SJSA1 (cell line): Measurements from ENCODE around the gene DOCK9. TPM values are rescaled to one million over a fixed set of nuclear protein-coding genes. Genes with fewer than 3 reads are reported as not detected.

Experiments used
- DNase-seq, 2 experiments: peaks; one replicate each; pipeline ENCODE4 v3.0.0-alpha.2; 2015 to 2020; ENCODE audit warnings: low spot score in 2 of 2, low read depth in 1 of 2
- H3K27ac ChIP-seq: fragments of 250-450 bp; sonication (Bioruptor Pico); 2 replicates; pipeline ENCODE4 v1.5.1; 2020; ENCODE audit warnings: mild to moderate bottlenecking, moderate library complexity
- H3K27me3 ChIP-seq: fragments of 250-450 bp; sonication (Bioruptor Pico); replicated peaks from 2 replicates; pipeline ENCODE4 v1.5.1; 2020; ENCODE audit warnings: mild to moderate bottlenecking, moderate library complexity
- H3K36me3 ChIP-seq: fragments of 250-450 bp; sonication (Bioruptor Pico); 2 replicates; pipeline ENCODE4 v1.5.1; 2020; ENCODE audit warnings: mild to moderate bottlenecking
- H3K4me1 ChIP-seq: fragments of 250-450 bp; sonication (Bioruptor Pico); replicated peaks from 2 replicates; pipeline ENCODE4 v1.6.1; 2021; ENCODE audit warnings: mild to moderate bottlenecking
- H3K4me3 ChIP-seq: fragments of 250-450 bp; sonication (Bioruptor Pico); 2 replicates; pipeline ENCODE4 v1.5.1; 2020; ENCODE audit warnings: mild to moderate bottlenecking
- H3K9me3 ChIP-seq: fragments of 250-450 bp; sonication (Bioruptor Pico); replicated peaks from 2 replicates; pipeline ENCODE4 v1.5.1; 2020; ENCODE audit warnings: mild to moderate bottlenecking
- total RNA-seq: library from RNA; depleted of rRNA; stranded (reverse); fragments of >200 nt; shearing (Covaris generic); gene quantifications from 2 replicates; pipeline ENCODE4 v1.2.3, GENCODE V29; 2014

DOCK9 gene
- total RNA-seq, 1 experiment from 2014 or later = 122 TPM

DNA sequence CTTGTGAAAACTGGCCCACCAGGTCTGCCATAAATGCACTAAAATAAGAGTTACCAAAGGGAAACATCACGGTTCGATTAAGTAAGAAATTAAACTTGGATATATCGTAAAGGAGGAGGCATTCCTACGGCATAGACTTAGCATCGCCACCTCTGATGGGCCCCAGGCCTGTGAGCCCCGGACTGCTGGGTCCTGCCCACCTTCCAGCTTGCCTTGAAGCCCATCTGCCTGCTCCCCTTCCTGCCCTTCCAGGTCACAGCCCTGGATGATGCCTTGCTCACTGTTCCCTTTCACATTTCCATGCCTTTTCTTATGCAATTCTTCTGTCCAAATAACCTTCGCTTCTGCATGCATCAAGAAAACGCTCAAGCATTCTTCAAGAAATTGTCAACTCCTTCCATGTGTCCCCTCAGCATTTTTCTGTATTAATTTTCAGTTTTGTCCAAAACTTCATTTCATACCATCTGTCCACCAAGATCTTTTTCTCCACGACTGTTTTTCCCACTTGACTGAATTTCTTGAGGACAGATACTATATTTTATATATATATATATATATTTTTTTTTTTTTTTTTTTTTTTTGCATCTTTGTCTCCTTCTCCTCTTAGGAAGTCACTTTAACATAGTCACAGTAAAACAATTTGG lies 91.2 kb downstream of the DOCK9 start:
- no peaks in the 10 kb centered on the region for H3K9me3 ChIP-seq
- DNase-seq = peak in 1 of 2 experiments; percentile 68
- no peak overlapping the region for H3K27ac ChIP-seq
- peaks cover 50% of the 10 kb centered on the region for H3K36me3 ChIP-seq
- H3K4me1 ChIP-seq = peaks cover 4% of the 10 kb centered on the region; the same call in 1 of the 2 replicates
- H3K27me3 ChIP-seq = no peaks in the 10 kb centered on the region
- H3K4me3 ChIP-seq = no peak overlapping the region

DNA sequence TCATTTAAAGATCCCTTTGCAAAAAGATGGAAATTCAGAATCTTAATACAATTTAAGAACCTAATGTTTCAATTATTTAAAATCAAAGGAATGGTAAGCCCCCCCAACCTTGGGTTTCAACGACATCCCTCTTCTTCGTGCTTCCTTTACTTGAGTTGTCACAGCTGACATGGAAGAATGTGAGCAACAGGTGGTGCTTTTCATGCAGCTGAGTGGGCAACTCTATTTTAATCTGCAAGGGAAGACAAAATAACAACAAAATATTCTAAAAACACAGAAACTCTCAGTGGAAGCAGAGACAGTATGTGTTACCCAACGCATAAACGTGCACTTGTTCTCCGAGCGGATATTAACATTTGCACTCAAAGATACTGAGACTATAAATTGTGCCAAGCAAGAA lies 92.3 kb downstream of the DOCK9 start:
- Histone ChIP-seq H3K4me3 (no peak overlapping the region), H3K4me1 (peaks cover 4% of the 10 kb centered on the region; the same call in 1 of the 2 replicates), H3K27ac (no peak overlapping the region), H3K9me3 (no peaks in the 10 kb centered on the region), H3K36me3 (peaks cover 61% of the 10 kb centered on the region), H3K27me3 (no peaks in the 10 kb centered on the region)
- DNase-seq = no peak

DNA sequence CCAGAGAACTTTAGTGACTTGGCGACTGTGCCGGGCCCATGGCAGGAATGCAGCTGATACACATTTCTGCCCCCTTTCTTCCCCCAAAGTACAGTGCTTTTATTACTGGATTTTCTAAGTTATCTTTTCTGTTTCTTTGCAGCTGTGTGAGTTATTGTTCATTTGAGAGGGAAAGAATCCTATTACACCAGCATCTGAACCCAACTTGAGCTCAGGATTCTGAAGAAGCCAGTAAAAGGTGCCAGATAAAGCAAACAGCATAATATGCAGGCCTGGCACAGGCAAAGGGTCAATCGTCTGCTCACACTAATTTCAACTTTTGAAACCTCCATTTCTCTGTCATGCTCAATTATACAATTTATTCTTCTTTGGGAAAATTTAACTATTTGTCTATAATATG lies 93.9 kb downstream of the DOCK9 start:
- Histone ChIP-seq H3K36me3 (peaks cover 77% of the 10 kb centered on the region), H3K4me3 (no peak overlapping the region), H3K27me3 (no peaks in the 10 kb centered on the region), H3K4me1 (no peaks in the 10 kb centered on the region), H3K9me3 (no peaks in the 10 kb centered on the region), H3K27ac (no peak overlapping the region)
- no peak for DNase-seq

DNA sequence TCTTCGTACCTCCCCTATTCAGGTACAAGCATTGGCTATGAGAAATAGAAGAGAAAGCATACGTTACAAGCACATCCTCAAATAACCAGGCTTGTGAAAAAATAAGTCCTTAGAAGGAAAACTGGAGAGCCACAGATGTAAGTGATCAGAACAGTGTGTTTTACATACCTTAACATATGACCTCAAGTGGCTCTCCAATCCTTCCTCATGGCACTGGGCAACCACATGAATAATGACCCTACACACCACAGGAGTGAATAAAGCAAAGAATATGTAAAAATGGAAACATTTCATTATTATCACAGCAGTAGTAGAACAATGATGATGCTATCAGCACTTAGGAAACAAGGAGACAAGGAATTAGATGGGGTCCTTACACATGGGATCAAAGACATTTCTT lies 96.5 kb downstream of the DOCK9 start:
- Histone ChIP-seq H3K9me3 (no peaks in the 10 kb centered on the region), H3K27me3 (no peaks in the 10 kb centered on the region), H3K4me1 (no peaks in the 10 kb centered on the region), H3K27ac (no peak overlapping the region), H3K36me3 (peaks cover 74% of the 10 kb centered on the region), H3K4me3 (no peak overlapping the region)
- DNase-seq = no peak

DNA sequence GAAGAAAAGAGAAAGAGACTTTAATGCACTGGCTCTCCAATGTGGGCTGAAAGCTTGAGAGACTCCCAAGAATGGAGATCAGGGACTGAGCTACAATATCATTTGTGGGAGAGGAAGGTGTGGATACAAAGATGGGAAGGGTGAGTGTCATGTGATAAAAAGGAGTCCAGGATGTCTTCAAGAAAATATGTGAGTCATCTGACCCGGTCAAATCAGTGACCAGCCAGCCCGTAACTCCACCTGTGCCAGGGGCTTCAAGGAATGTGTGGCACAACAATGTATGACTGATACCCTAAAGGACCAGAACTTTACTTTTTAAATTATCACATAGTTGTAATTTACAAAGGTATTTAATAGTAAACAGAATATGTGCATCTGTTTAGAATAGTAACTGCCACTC lies 97.2 kb downstream of the DOCK9 start:
- peaks cover 3% of the 10 kb centered on the region for H3K4me1 ChIP-seq
- peak in 1 of 2 experiments; percentile 61 for DNase-seq
- H3K27ac ChIP-seq = no peak overlapping the region
- H3K9me3 ChIP-seq = no peaks in the 10 kb centered on the region
- H3K27me3 ChIP-seq = no peaks in the 10 kb centered on the region
- peaks cover 73% of the 10 kb centered on the region for H3K36me3 ChIP-seq
- no peak overlapping the region for H3K4me3 ChIP-seq

DNA sequence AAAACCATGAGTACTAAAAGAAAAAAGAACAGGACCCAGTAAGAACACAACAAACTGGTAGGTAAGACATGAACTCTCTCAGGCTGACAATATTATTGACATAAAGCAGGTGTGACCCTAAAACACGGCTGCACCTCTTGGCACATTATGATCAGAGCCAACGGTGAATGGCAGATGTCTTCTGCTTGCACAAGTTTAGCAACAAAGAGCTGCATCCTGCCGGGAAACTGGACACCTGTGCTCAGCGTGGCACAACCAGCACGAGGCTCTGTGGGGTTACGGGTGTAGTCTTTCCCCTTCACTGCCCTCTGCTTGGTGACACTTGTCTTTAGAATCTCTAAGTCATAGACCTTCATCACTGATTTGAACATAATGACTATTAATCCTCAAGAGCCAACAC lies 97.9 kb downstream of the DOCK9 start:
- no peaks in the 10 kb centered on the region for H3K9me3 ChIP-seq
- H3K27me3 ChIP-seq = no peaks in the 10 kb centered on the region
- H3K27ac ChIP-seq = no peak overlapping the region
- peaks cover 74% of the 10 kb centered on the region for H3K36me3 ChIP-seq
- DNase-seq = peak in 1 of 2 experiments; percentile 68
- H3K4me1 ChIP-seq = peaks cover 10% of the 10 kb centered on the region
- no peak overlapping the region for H3K4me3 ChIP-seq

DNA sequence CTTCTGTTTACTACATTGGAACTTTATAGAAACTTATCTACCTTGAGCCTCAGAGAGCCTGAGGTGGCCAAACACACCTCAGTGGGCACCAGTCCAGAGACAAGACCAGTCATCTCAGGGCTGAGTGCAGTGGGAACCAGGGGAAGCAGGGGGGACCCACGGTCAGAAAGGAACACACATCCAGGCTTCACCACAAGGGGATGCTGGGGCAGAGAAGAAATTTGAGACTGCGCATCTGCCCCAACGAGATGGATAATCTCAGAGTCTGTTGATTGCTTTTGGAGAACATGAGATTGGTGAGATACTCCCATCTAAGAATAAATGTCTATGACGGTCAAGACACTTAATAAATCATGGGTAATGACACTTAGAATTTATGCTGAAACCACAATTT lies 98.7 kb downstream of the DOCK9 start:
- Histone ChIP-seq H3K9me3 (no peaks in the 10 kb centered on the region), H3K36me3 (peaks cover 67% of the 10 kb centered on the region), H3K4me3 (no peak overlapping the region), H3K27me3 (no peaks in the 10 kb centered on the region), H3K4me1 (peaks cover 18% of the 10 kb centered on the region), H3K27ac (no peak overlapping the region)
- DNase-seq = no peak

DNA sequence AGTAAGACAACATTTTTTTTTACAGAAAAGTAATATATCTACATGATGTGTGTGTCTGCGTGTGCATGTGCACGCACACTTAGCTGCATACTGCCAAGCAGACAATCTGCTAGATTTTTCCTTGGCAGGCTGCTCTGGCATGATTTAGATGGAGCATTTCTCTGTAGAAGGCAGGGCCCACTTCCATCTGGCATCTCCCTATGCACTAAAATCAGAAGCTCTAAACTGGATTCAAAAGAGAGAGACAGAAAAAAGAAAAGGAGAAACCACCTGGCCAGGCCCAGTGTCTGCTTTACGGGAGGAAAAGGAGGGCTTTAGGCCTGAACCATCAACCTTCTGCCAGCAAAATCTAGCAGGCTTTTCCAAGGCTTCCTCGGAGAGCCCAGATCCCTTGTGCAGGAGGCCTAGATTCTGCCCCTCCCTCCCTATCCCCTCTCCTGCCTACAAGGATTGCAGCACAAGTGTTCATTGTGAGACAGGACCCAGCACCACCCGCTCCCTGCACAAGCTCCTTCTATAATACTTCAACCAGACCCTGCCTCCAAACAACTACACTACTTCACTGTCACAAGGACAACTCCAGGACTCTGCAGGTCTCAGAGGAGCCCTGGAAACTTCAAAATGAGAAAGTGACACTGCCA lies 99.3 kb downstream of the DOCK9 start:
- Histone ChIP-seq H3K27me3 (no peaks in the 10 kb centered on the region), H3K9me3 (peaks cover 2% of the 10 kb centered on the region; the same call in 1 of the 2 replicates), H3K4me1 (peaks cover 23% of the 10 kb centered on the region), H3K36me3 (peaks cover 64% of the 10 kb centered on the region), H3K27ac (no peak overlapping the region), H3K4me3 (no peak overlapping the region)
- DNase-seq = no peak

DNA sequence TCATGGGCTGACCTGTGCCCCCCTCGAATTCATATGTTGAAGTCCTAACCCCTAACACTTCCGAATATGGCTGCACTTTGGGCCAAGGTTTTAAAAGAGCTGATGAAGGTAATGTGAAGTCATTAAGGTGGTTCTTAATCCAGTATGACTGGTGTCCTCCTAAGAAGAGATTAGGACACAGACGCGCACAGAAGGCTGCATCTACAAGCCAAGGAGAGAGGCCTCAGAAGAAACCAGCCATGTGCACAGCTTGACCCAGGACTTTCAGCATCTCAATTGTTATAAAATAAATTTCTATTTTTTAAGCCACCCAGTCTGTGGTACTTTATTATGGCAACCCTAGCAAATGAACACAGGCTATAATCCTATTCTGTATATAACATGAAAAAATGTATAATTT lies 99.9 kb downstream of the DOCK9 start:
- H3K27me3 ChIP-seq = no peaks in the 10 kb centered on the region
- no peak overlapping the region for H3K27ac ChIP-seq
- H3K36me3 ChIP-seq = peaks cover 64% of the 10 kb centered on the region
- peak in 1 of 2 experiments; percentile 56 for DNase-seq
- peaks cover 24% of the 10 kb centered on the region for H3K4me1 ChIP-seq
- H3K9me3 ChIP-seq = peaks cover 8% of the 10 kb centered on the region; the same call in 1 of the 2 replicates
- H3K4me3 ChIP-seq = no peak overlapping the region

DNA sequence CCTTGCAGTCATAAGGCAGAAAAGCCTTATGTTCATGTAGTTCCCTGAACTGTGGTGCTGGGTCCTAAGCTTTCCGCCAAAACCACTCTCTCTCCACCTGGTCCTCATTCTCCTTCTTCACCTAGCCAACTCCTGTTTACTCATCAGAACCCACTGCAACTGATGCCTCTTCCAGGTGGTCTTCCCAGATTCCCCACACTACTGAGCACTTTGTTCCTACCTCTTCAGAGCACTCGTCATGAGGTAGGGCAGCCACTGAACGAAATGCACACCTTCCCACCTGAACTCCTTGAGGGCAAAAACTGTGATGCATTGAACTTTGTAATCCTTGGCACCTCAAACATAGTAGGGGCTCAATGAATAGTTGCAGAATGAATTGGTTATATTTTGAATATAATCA lies 100.4 kb downstream of the DOCK9 start:
- H3K36me3 ChIP-seq = peaks cover 60% of the 10 kb centered on the region

DNA sequence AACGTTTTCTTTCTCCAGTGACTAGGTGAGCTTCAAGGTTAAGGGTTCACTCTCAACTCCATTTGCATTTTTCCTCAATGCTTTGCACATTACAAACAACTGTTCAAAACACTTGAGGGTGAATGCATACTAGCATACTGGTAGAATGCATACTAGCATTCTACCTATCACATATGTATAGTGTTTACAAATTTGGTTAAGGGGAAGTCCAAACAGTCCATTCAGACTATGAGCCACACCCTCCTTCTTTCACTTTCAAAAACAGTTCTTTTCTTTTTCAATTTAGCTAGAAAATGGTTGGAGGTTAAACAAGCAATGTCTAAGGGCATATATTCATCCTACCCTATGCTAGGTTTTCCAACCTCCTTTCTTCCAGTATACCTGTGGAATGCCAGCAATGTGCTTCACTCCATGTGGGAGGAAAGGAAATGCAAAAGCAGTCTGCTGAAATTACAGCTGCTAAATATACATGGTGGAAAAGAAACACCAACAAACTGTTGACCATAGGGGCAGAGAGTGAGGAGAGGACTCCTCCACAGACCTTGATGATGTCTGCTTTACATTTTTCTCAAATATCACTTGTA lies 102.6 kb downstream of the DOCK9 start:
- no peak for DNase-seq
- Histone ChIP-seq H3K9me3 (peaks cover 9% of the 10 kb centered on the region; the same call in 1 of the 2 replicates), H3K36me3 (peaks cover 47% of the 10 kb centered on the region), H3K27me3 (no peaks in the 10 kb centered on the region), H3K4me1 (peaks cover 24% of the 10 kb centered on the region), H3K4me3 (no peak overlapping the region), H3K27ac (no peak overlapping the region)

More for the DNA sequence above, 100.4 kb downstream of the DOCK9 start:
- no peak overlapping the region for H3K4me3 ChIP-seq
- H3K9me3 ChIP-seq = peaks cover 9% of the 10 kb centered on the region; the same call in 1 of the 2 replicates
- peak in 1 of 2 experiments; percentile 55 for DNase-seq
- H3K27me3 ChIP-seq = no peaks in the 10 kb centered on the region
- peaks cover 24% of the 10 kb centered on the region for H3K4me1 ChIP-seq
- H3K27ac ChIP-seq = no peak overlapping the region

DNA sequence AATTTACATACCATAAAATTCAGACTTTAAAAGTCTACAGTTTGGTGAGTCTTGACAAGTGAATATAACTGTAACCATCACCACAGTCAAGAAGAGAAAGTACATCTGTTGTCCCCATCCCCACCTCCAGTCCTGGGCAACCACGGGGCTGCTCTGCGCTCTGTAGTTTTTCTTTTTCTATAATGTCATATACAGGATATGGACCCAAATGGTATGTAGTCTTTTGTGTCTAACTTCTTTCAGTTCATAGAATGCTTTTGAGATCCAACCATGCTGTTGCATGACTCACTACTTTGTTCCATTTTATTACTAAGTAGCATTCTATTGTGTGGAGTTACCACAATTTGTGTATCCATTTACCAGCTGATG lies 103.9 kb downstream of the DOCK9 start:
- no peaks in the 10 kb centered on the region for H3K27me3 ChIP-seq
- peaks cover 24% of the 10 kb centered on the region for H3K4me1 ChIP-seq
- peak in 1 of 2 experiments; percentile 70 for DNase-seq
- H3K36me3 ChIP-seq = peaks cover 34% of the 10 kb centered on the region
- H3K27ac ChIP-seq = no peak overlapping the region
- H3K9me3 ChIP-seq = peaks cover 9% of the 10 kb centered on the region; the same call in 1 of the 2 replicates
- no peak overlapping the region for H3K4me3 ChIP-seq

DNA sequence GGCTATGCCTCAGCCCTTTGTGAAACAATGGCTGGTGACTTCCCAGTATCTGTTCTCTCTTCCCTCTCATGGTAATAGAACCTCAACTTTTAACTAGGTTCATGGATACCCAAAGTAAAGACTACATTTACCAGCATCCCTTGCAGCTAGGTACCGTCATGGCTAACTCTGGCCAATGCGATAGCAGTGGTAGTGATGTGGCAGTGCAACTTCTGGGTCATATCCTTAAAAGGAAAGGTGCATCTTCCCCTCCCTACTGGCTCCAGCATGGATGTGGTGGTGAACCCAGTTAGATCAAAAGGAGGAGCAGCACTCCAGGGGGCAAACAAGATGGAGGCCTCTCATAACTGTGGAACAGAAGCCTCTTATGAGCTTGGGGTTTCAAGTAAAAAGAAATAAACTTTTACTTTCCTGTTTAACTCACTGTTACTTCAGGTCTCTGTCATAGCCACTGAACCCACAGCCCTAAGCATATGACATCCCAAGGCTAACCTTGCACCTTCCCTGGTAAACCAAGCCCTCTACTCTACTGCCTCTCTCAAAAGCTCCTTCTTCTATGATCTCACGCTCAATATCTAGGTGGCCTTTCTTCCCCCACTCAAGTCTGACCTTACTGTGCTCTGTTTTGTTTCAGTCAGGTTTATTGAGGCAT lies 104.4 kb downstream of the DOCK9 start:
- H3K4me3 ChIP-seq = no peak overlapping the region
- no peaks in the 10 kb centered on the region for H3K27me3 ChIP-seq
- peaks cover 32% of the 10 kb centered on the region for H3K36me3 ChIP-seq
- H3K4me1 ChIP-seq = peaks cover 24% of the 10 kb centered on the region
- H3K27ac ChIP-seq = no peak overlapping the region
- DNase-seq = no peak
- peaks cover 9% of the 10 kb centered on the region; the same call in 1 of the 2 replicates for H3K9me3 ChIP-seq

DNA sequence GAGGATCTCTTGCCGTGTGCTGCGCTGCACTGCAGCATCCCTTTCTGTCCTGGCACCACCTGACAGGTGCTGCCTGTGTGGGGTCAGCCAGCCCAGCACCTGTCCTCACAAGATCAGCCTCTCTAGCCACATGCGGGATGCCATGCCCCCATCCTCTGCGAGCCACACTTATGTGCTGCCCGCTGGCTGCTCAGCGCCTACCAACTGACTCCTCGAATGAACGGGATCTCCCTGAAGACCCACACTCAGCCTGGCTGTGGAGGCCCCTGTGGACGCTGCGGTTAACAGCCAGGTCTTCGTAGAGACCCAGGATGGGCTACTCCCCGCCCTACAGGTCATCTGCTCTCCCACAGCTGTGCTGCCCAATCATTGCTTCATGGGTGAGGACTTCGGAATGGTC lies 106.1 kb downstream of the DOCK9 start:
- peaks cover 9% of the 10 kb centered on the region; the same call in 1 of the 2 replicates for H3K9me3 ChIP-seq
- H3K4me1 ChIP-seq = peaks cover 24% of the 10 kb centered on the region
- H3K27me3 ChIP-seq = no peaks in the 10 kb centered on the region
- no peak overlapping the region for H3K4me3 ChIP-seq
- peaks cover 42% of the 10 kb centered on the region for H3K36me3 ChIP-seq
- peak in 1 of 2 experiments; percentile 73 for DNase-seq
- H3K27ac ChIP-seq = no peak overlapping the region
